HCT116 (cell line): ENCODE measurements around the gene DDX39B. TPM values are rescaled to one million over a fixed set of nuclear protein-coding genes. Genes with fewer than 3 reads are reported as not detected.
"Not testable (repeated sequence)": the region's sequence is repeated elsewhere in the genome, so short reads cannot be mapped to it uniquely, and the experiment has no call there.

Experiments
- ATAC-seq: fragments of 200-7000 bp; cut with Tn5 transposase; 2 replicates; pipeline ENCODE4 v1.9.1; 2020; ENCODE audit warnings: mild to moderate bottlenecking, moderate library complexity
- BruUV-seq: library from RNA; stranded (reverse); fragments of 400-500 nt; replicated peaks from 2 replicates; lab custom pipeline; 2021; lab: Mats Ljungman, UMichigan
- CTCF ChIA-PET: fragments of 300-600 bp; sonication (Branson Sonifier 250); formaldehyde crosslinking; loops from one replicate; lab custom pipeline; 2021; ENCODE audit warnings: antibody characterized with exemption; lab: Charles Lee
- POLR2A ChIA-PET: fragments of 300-600, 350-600 bp; sonication (Branson Sonifier 250); formaldehyde crosslinking; loops from one replicate; lab custom pipeline; 2021; ENCODE audit warnings: antibody characterized with exemption; lab: Charles Lee
- RAD21 ChIA-PET, 2 experiments: fragments of 300-600 bp; sonication (Branson Sonifier 250); formaldehyde crosslinking; loops; one replicate each; lab custom pipeline; 2023; ENCODE audit warnings: low total read pairs in 2 of 2; ENCODE audit not compliant: uncharacterized antibody in 2 of 2, unreplicated experiment in 2 of 2, low non-redundant PET in 1 of 2; lab: Charles Lee
- DNase-seq: peaks from one replicate; pipeline ENCODE4 v3.0.0-alpha.2; 2010; ENCODE audit warnings: low read depth, low spot score
- H2AFZ ChIP-seq: fragments of 200-600 bp; shearing (Covaris generic), sonication (generic); 2 replicates; pipeline ENCODE4 v1.6.1; 2017; ENCODE audit warnings: low read depth, mixed run types, mixed read lengths, antibody characterized with exemption, low read length; ENCODE audit not compliant: poor library complexity, severe bottlenecking
- H3K27ac ChIP-seq: 2 replicates; pipeline ENCODE4 v1.5.1; 2012; ENCODE audit warnings: low read depth, low read length
- H3K27me3 ChIP-seq: fragments of 200-600 bp; sonication (generic); 2 replicates; pipeline ENCODE4 v1.6.1; 2016; ENCODE audit warnings: mixed run types, low read length, mixed read lengths; ENCODE audit not compliant: insufficient read depth
- H3K36me3 ChIP-seq, 2 experiments: fragments of 200-500 bp in 1 of 2; fragments of 200-600 bp in 1 of 2; sonication (Bioruptor generic) in 1 of 2; sonication (generic) in 1 of 2; 2 replicates each; pipeline versions ENCODE4 v1.5.1 to v1.6.1; 2014 to 2016; ENCODE audit warnings: low read length in 2 of 2, inconsistent platforms in 1 of 2, mixed read lengths in 1 of 2, mixed run types in 1 of 2; ENCODE audit not compliant: insufficient read depth in 2 of 2, control insufficient read depth in 1 of 2
- H3K4me1 ChIP-seq, 2 experiments: fragments of 200-600 bp in 1 of 2; sonication (generic) in 1 of 2; 2 replicates each; pipeline versions ENCODE4 v1.5.1 to v1.6.1; 2012 to 2017; ENCODE audit warnings: low read length in 2 of 2, inconsistent platforms in 1 of 2, mild to moderate bottlenecking in 1 of 2, mixed read lengths in 1 of 2, mixed run types in 1 of 2, moderate library complexity in 1 of 2; ENCODE audit not compliant: insufficient read depth in 2 of 2, control insufficient read depth in 1 of 2
- H3K4me2 ChIP-seq: fragments of 200-600 bp; sonication (generic); 2 replicates; pipeline ENCODE4 v1.6.1; 2017; ENCODE audit warnings: mixed run types, low read length, mixed read lengths
- H3K4me3 ChIP-seq, 2 experiments: fragments of 200-600 bp in 1 of 2; sonication (generic) in 1 of 2; replicated peaks in 1 of 2; 2 replicates each; pipeline ENCODE4 v1.5.1; 2011 to 2016; ENCODE audit warnings: low read length in 2 of 2, control low read depth in 1 of 2, low read depth in 1 of 2, mild to moderate bottlenecking in 1 of 2, mixed read lengths in 1 of 2, mixed run types in 1 of 2
- H3K79me2 ChIP-seq: fragments of 200-600 bp; sonication (generic); 2 replicates; pipeline ENCODE4 v1.6.1; 2017; ENCODE audit warnings: mild to moderate bottlenecking, mixed run types, low read length, moderate library complexity, mixed read lengths; ENCODE audit not compliant: insufficient read depth
- H3K9ac ChIP-seq: fragments of 200-600 bp; sonication (generic); 2 replicates; pipeline ENCODE4 v1.6.1; 2016; ENCODE audit warnings: low read length, mixed read lengths
- H3K9me2 ChIP-seq: fragments of 200-600 bp; sonication (generic), shearing (Covaris generic); 2 replicates; pipeline ENCODE4 v1.6.1; 2017; ENCODE audit warnings: mixed run types, mild to moderate bottlenecking, moderate library complexity; ENCODE audit not compliant: insufficient read depth
- H3K9me3 ChIP-seq, 2 experiments: fragments of 200-500 bp in 1 of 2; fragments of 200-600 bp in 1 of 2; sonication (Bioruptor generic) in 1 of 2; sonication (generic) in 1 of 2; 2 replicates each; pipeline ENCODE4 v1.6.1; 2014 to 2017; ENCODE audit warnings: low read length in 2 of 2, mixed read lengths in 2 of 2, inconsistent platforms in 1 of 2, low read depth in 1 of 2, mild to moderate bottlenecking in 1 of 2, mixed run types in 1 of 2, moderate library complexity in 1 of 2; ENCODE audit not compliant: control insufficient read depth in 1 of 2, insufficient read depth in 1 of 2
- H4K20me1 ChIP-seq: fragments of 200-600 bp; sonication (generic), shearing (Covaris generic); 2 replicates; pipeline ENCODE4 v1.6.1; 2017; ENCODE audit warnings: mixed run types, mild to moderate bottlenecking, moderate library complexity; ENCODE audit not compliant: insufficient read depth
- ATF3 ChIP-seq: IDR thresholded peaks from 2 replicates; pipeline ENCODE4 v1.6.1; 2012
- CBX3 ChIP-seq: IDR thresholded peaks from 2 replicates; pipeline ENCODE4 v1.6.1; 2012; ENCODE audit warnings: low read depth
- CEBPB ChIP-seq: IDR thresholded peaks from 2 replicates; pipeline ENCODE4 v1.6.1; 2012; ENCODE audit warnings: low read depth
- CTCF ChIP-seq, 3 experiments: fragments of 200-600 bp in 1 of 3; sonication (generic) in 1 of 3; IDR thresholded peaks in 2 of 3; conservative IDR thresholded peaks in 1 of 3; 2 replicates each; pipeline ENCODE4 v1.5.1; 2012 to 2017; ENCODE audit warnings: low read depth in 2 of 3, low read length in 2 of 3, antibody characterized with exemption in 1 of 3, borderline replicate concordance in 1 of 3, control low read depth in 1 of 3, mild to moderate bottlenecking in 1 of 3, mixed read lengths in 1 of 3, mixed run types in 1 of 3, moderate library complexity in 1 of 3; ENCODE audit not compliant: insufficient read depth in 1 of 3
- EGR1 ChIP-seq: IDR thresholded peaks from 2 replicates; pipeline ENCODE4 v1.6.1; 2012; ENCODE audit warnings: low read depth
- EZH2 ChIP-seq: fragments of 200-600 bp; sonication (generic); IDR thresholded peaks from 2 replicates; pipeline ENCODE4 v1.6.1; 2017; ENCODE audit warnings: antibody characterized with exemption, mixed run types
- FOSL1 ChIP-seq: IDR thresholded peaks from 2 replicates; pipeline ENCODE4 v1.6.1; 2012; ENCODE audit warnings: low read depth
- JUND ChIP-seq: IDR thresholded peaks from 2 replicates; pipeline ENCODE4 v1.6.1; 2012
- MAX ChIP-seq: IDR thresholded peaks from 2 replicates; pipeline ENCODE4 v1.6.1; 2012
- POLR2A ChIP-seq: IDR thresholded peaks from 2 replicates; pipeline ENCODE4 v1.7.0; 2011; ENCODE audit warnings: borderline replicate concordance; ENCODE audit not compliant: insufficient read depth, insufficient read length; ENCODE audit errors: extremely low read depth
- POLR2AphosphoS5 ChIP-seq: IDR thresholded peaks from 2 replicates; pipeline ENCODE4 v1.6.1; 2011; ENCODE audit warnings: mild to moderate bottlenecking, low read depth, low read length, moderate library complexity
- RAD21 ChIP-seq: IDR thresholded peaks from 2 replicates; pipeline ENCODE4 v1.6.1; 2012; ENCODE audit warnings: low read depth, mild to moderate bottlenecking
- SIN3A ChIP-seq: IDR thresholded peaks from 2 replicates; pipeline ENCODE4 v1.6.1; 2012; ENCODE audit warnings: low read depth
- SP1 ChIP-seq: IDR thresholded peaks from 2 replicates; pipeline ENCODE4 v1.6.1; 2012; ENCODE audit warnings: low read depth
- SRF ChIP-seq: IDR thresholded peaks from 2 replicates; pipeline ENCODE4 v1.6.1; 2012; ENCODE audit warnings: low read depth
- TCF7L2 ChIP-seq: IDR thresholded peaks from 2 replicates; pipeline ENCODE4 v1.7.0; 2011; ENCODE audit warnings: borderline replicate concordance, inconsistent platforms; ENCODE audit not compliant: insufficient read depth, insufficient read length; ENCODE audit errors: extremely low read depth
- YY1 ChIP-seq: IDR thresholded peaks from 2 replicates; pipeline ENCODE4 v1.6.1; 2011; ENCODE audit warnings: low read length, low read depth, moderate library complexity, mild to moderate bottlenecking; ENCODE audit not compliant: insufficient replicate concordance; ENCODE audit errors: extremely low read depth
- ZFX ChIP-seq: fragments of 450-650 bp; IDR thresholded peaks from 2 replicates; pipeline ENCODE4 v1.6.1; 2017
- ZNF274 ChIP-seq: fragments of 200-500 bp; sonication (Bioruptor generic); IDR thresholded peaks from 2 replicates; pipeline ENCODE4 v1.6.1; 2014; ENCODE audit warnings: mild to moderate bottlenecking, low read depth, low read length, inconsistent platforms
- intact Hi-C: fragments of 100-400 bp; cut with micrococcal nuclease; formaldehyde crosslinking; loops from 2 replicates; pipeline ENCODE4 v1.10.0; 2022
- total RNA-seq: library from RNA; stranded (reverse); gene quantifications from one replicate; pipeline ENCODE4 v1.2.1, GENCODE V29; 2021; ENCODE audit not compliant: unreplicated experiment
- TF ChIP-seq, protein P1 (sequence below): IDR thresholded peaks from 2 replicates; pipeline ENCODE4 v1.6.1; 2011; ENCODE audit warnings: mild to moderate bottlenecking, low read length, moderate library complexity; ENCODE audit not compliant: insufficient replicate concordance; ENCODE audit errors: extremely low read depth

The DDX39B gene
- total RNA-seq, 1 experiment from 2014 or later: 545 TPM

DNA sequence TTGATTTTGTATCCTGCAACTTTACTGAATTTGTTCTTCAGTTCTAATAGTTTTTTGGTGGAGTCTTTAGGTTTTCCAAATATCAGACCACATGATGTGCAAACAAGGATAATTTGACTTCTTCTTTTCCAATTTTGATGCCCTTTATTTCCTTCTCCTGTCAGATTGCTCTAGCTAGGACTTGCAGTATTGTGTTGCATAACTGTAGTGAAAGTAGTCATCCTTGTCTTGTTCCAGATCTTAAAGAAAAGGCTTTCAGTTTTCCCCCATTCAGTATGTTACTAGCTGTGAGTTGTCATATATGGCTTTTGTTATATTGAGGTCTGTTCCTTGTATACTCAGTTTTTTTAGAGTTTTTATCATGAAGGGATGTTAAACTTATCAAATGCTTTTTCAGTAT lies 39.2 kb downstream of the DDX39B start:
- Histone ChIP-seq H3K4me2 (no peak overlapping the region), H3K4me1 (peaks cover 9 to 12% of the 10 kb centered on the region in 2 experiments; a peak in 3 of 4 replicates), H3K4me3 (no peak overlapping the region), H3K36me3 (peaks cover 7 to 9% of the 10 kb centered on the region in 2 experiments; a peak in 2 of 4 replicates), H3K27me3 (no peaks in the 10 kb centered on the region), H3K79me2 (peaks cover 49% of the 10 kb centered on the region), H3K9ac (no peak overlapping the region), H3K27ac (no peak overlapping the region), H4K20me1 (no peaks in the 10 kb centered on the region), H3K9me2 (no peaks in the 10 kb centered on the region), H3K9me3 (no peaks in the 10 kb centered on the region), H2AFZ (no peak overlapping the region)
- ChIA-PET RAD21 (no interaction called here), CTCF (interaction anchor here (0.7 kb wide), 1 partner anchor 9 kb away, joined by 3 read pairs; no protein-coding TSS in a partner anchor), POLR2A (interaction anchor here (0.8 kb wide), 1 partner anchor 40 kb away, joined by 3 read pairs; no protein-coding TSS in a partner anchor)
- DNase-seq (no peak), ATAC-seq (no peak)
- BruUV-seq: no TSS peak
- intact Hi-C loops: no loop called here
- TF ChIP-seq, protein P1, sequence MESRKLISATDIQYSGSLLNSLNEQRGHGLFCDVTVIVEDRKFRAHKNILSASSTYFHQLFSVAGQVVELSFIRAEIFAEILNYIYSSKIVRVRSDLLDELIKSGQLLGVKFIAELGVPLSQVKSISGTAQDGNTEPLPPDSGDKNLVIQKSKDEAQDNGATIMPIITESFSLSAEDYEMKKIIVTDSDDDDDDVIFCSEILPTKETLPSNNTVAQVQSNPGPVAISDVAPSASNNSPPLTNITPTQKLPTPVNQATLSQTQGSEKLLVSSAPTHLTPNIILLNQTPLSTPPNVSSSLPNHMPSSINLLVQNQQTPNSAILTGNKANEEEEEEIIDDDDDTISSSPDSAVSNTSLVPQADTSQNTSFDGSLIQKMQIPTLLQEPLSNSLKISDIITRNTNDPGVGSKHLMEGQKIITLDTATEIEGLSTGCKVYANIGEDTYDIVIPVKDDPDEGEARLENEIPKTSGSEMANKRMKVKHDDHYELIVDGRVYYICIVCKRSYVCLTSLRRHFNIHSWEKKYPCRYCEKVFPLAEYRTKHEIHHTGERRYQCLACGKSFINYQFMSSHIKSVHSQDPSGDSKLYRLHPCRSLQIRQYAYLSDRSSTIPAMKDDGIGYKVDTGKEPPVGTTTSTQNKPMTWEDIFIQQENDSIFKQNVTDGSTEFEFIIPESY: no peak
- no peak for TF ChIP-seq SP1
- no peak for TF ChIP-seq CEBPB
- TF ChIP-seq RAD21: no peak
- no peak for TF ChIP-seq ZFX
- TF ChIP-seq MAX: no peak
- TF ChIP-seq EGR1: no peak
- no peak for TF ChIP-seq POLR2A
- TF ChIP-seq TCF7L2: no peak
- TF ChIP-seq SRF: no peak
- no peak for TF ChIP-seq ZNF274
- TF ChIP-seq POLR2AphosphoS5: no peak
- no peak for TF ChIP-seq ATF3
- TF ChIP-seq EZH2: no peak
- no peak for TF ChIP-seq CBX3
- TF ChIP-seq JUND: no peak
- TF ChIP-seq FOSL1: no peak
- TF ChIP-seq YY1: no peak
- no peak for TF ChIP-seq CTCF (IDR thresholded peaks at IDR 0.05 in 2 of 3, conservative IDR thresholded peaks at IDR 0.05 in 1 of 3; ENCODE audit: borderline replicate concordance in 1 of 3, insufficient read depth in 1 of 3, low read depth in 2 of 3, low read length in 2 of 3)
- TF ChIP-seq SIN3A: no peak

- RAD21 ChIA-PET, BruUV-seq, H4K20me1 ChIP-seq, ATAC-seq, H3K27ac ChIP-seq, H3K36me3 ChIP-seq, H3K9me2 ChIP-seq, H3K9me3 ChIP-seq, DNase-seq, H3K27me3 ChIP-seq, H2AFZ ChIP-seq, intact Hi-C loops, H3K9ac ChIP-seq, CTCF ChIA-PET: not testable (repeated sequence)
- H3K4me3 ChIP-seq: 0 out of 4 replicates have a peak overlapping the region, but pooled peaks of 1 of the 2 experiments have one; percentile 70
- POLR2A ChIA-PET: interaction anchor here (2.2 kb wide), 1 partner anchor 42 kb away, joined by 8 read pairs; the partner anchor contains the start of gene DDX39B
- peaks cover 22 to 38% of the 10 kb centered on the region in 2 experiments for H3K4me1 ChIP-seq
- peaks cover 45% of the 10 kb centered on the region for H3K79me2 ChIP-seq
- peak overlapping the region; percentile 87 for H3K4me2 ChIP-seq
These were observed 42.2 kb downstream of the DDX39B start for GRCh38 chr6:31499648-31500047.
